SHP77 treated with DMSO at 0.1 percent for 48 hours (cell line): ENCODE data around the gene PHACTR1.
"Not testable (repeated sequence)": the region's sequence is repeated elsewhere in the genome, so short reads cannot be mapped to it uniquely, and the experiment has no call there.

Source experiments
- DNase-seq: peaks from one replicate; lab custom pipeline; 2025; lab: John Stamatoyannopoulos, UW

PHACTR1 gene

GRCh38 chr6:12903246-12903645 lies 186.7 kb downstream of the PHACTR1 start:
- no peak for DNase-seq

GRCh38 chr6:12909833-12910232 lies 193.3 kb downstream of the PHACTR1 start:
- no peak for DNase-seq

- peak; percentile 15 for DNase-seq
Measured at GRCh38 chr6:12911427-12911826, 194.9 kb downstream of the PHACTR1 start.

- DNase-seq, result no peak
Measured at GRCh38 chr6:12913201-12913600, 196.6 kb downstream of the PHACTR1 start.

- DNase-seq, result no peak
Measured at GRCh38 chr6:12916006-12916405, 199.4 kb downstream of the PHACTR1 start.

- no peak for DNase-seq
Measured at GRCh38 chr6:12916420-12917136, 200.0 kb downstream of the PHACTR1 start.

- DNase-seq, result no peak
Measured at GRCh38 chr6:12921467-12921866, 204.9 kb downstream of the PHACTR1 start.

GRCh38 chr6:12923644-12924235 lies 207.2 kb downstream of the PHACTR1 start:
- DNase-seq, result no peak

- DNase-seq, result no peak
Measured at GRCh38 chr6:12924911-12925310, 208.3 kb downstream of the PHACTR1 start.

- no peak for DNase-seq
Measured at GRCh38 chr6:12927746-12928145, 211.2 kb downstream of the PHACTR1 start.

- no peak for DNase-seq
Measured at GRCh38 chr6:12929678-12930077, 213.1 kb downstream of the PHACTR1 start.

- no peak for DNase-seq
Measured at GRCh38 chr6:12931639-12932038, 215.1 kb downstream of the PHACTR1 start.

- no peak for DNase-seq
Measured at GRCh38 chr6:12935637-12936036, 219.1 kb downstream of the PHACTR1 start.

- no peak for DNase-seq
Measured at GRCh38 chr6:12937971-12938370, 221.4 kb downstream of the PHACTR1 start.

- no peak for DNase-seq
Measured at GRCh38 chr6:12939314-12939713, 222.7 kb downstream of the PHACTR1 start.

- no peak for DNase-seq
Measured at GRCh38 chr6:12941422-12941821, 224.9 kb downstream of the PHACTR1 start.

GRCh38 chr6:12943549-12943948 lies 227.0 kb downstream of the PHACTR1 start:
- no peak for DNase-seq

GRCh38 chr6:12944001-12944400 lies 227.4 kb downstream of the PHACTR1 start:
- DNase-seq, result no peak

- DNase-seq, result not testable (repeated sequence)
Measured at GRCh38 chr6:12944528-12944927, 228.0 kb downstream of the PHACTR1 start.

- DNase-seq, result no peak
Measured at GRCh38 chr6:12947151-12947871, 230.7 kb downstream of the PHACTR1 start.

GRCh38 chr6:12947967-12948366 lies 231.4 kb downstream of the PHACTR1 start:
- no peak for DNase-seq

- DNase-seq, result no peak
Measured at GRCh38 chr6:12950976-12951375, 234.4 kb downstream of the PHACTR1 start.

- DNase-seq, result no peak
Measured at GRCh38 chr6:12951415-12951814, 234.8 kb downstream of the PHACTR1 start.
